Ishikawa (cell line): ENCODE results near the gene ZRANB1.
A peak's percentile ranks its signal among the peaks of the same experiment; 100 is the strongest.

Experiments used
- CEBPB ChIP-seq: IDR thresholded peaks from 2 replicates; pipeline ENCODE4 v1.6.1; 2012
- CREB1 ChIP-seq: IDR thresholded peaks from 2 replicates; pipeline ENCODE4 v1.6.1; 2012; ENCODE audit warnings: low read depth
- EGR1 ChIP-seq: IDR thresholded peaks from 2 replicates; pipeline ENCODE4 v1.6.1; 2012
- EP300 ChIP-seq: IDR thresholded peaks from 2 replicates; pipeline ENCODE4 v1.6.1; 2012; ENCODE audit warnings: borderline replicate concordance
- FOXM1 ChIP-seq: IDR thresholded peaks from 2 replicates; pipeline ENCODE4 v1.6.1; 2012; ENCODE audit warnings: low read depth, borderline replicate concordance
- NFIC ChIP-seq: IDR thresholded peaks from 2 replicates; pipeline ENCODE4 v1.6.1; 2012
- RAD21 ChIP-seq: IDR thresholded peaks from 2 replicates; pipeline ENCODE4 v1.6.1; 2012; ENCODE audit warnings: low read depth
- TAF1 ChIP-seq: IDR thresholded peaks from 2 replicates; pipeline ENCODE4 v1.6.1; 2012; ENCODE audit warnings: low read depth, mild to moderate bottlenecking
- TCF12 ChIP-seq: IDR thresholded peaks from 2 replicates; pipeline ENCODE4 v1.6.1; 2012; ENCODE audit warnings: low read depth
- TEAD4 ChIP-seq: IDR thresholded peaks from 2 replicates; pipeline ENCODE4 v1.6.1; 2012
- YY1 ChIP-seq: IDR thresholded peaks from 2 replicates; pipeline ENCODE4 v1.6.1; 2012; ENCODE audit warnings: low read depth
- ZBTB7A ChIP-seq: IDR thresholded peaks from 2 replicates; pipeline ENCODE4 v1.6.1; 2012; ENCODE audit warnings: low read depth
- TF ChIP-seq, protein P1 (sequence below): IDR thresholded peaks from 2 replicates; pipeline ENCODE4 v1.6.1; 2012
- TF ChIP-seq, protein P2 (sequence below): IDR thresholded peaks from 2 replicates; pipeline ENCODE4 v1.6.1; 2012
- TF ChIP-seq, protein P3 (sequence below): IDR thresholded peaks from 2 replicates; pipeline ENCODE4 v1.6.1; 2012; ENCODE audit warnings: low read depth, mild to moderate bottlenecking

The ZRANB1 gene

DNA sequence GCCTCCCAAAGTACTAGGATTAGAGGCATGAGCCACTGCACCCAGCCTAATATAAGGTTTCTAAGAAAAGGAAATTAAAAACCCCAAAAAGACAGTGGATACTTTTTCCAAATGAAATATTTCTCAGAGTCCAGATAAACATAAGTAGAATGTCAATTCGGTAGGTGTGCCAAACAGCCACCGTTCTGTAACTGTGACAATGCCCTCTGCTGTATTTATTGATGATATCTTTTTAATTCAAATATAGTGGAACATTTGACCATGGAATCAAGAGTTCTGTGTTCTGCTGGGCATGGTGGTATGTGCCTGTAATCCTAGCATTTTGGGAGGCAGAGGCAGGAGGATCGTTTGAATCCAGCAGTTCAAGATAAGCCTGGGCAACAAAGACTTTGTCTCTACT, 28.8 kb upstream of the ZRANB1 start:
- TF ChIP-seq, protein P1, sequence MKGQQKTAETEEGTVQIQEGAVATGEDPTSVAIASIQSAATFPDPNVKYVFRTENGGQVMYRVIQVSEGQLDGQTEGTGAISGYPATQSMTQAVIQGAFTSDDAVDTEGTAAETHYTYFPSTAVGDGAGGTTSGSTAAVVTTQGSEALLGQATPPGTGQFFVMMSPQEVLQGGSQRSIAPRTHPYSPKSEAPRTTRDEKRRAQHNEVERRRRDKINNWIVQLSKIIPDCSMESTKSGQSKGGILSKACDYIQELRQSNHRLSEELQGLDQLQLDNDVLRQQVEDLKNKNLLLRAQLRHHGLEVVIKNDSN: no peak
- TF ChIP-seq ZBTB7A: no peak
- no peak for TF ChIP-seq CEBPB
- TF ChIP-seq TCF12: no peak
- TF ChIP-seq RAD21: no peak
- no peak for TF ChIP-seq NFIC
- no peak for TF ChIP-seq CREB1
- TF ChIP-seq, protein P2, sequence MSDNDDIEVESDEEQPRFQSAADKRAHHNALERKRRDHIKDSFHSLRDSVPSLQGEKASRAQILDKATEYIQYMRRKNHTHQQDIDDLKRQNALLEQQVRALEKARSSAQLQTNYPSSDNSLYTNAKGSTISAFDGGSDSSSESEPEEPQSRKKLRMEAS: no peak
- no peak for TF ChIP-seq TEAD4
- no peak for TF ChIP-seq EP300
- TF ChIP-seq TAF1: no peak
- no peak for TF ChIP-seq EGR1
- TF ChIP-seq, protein P3, sequence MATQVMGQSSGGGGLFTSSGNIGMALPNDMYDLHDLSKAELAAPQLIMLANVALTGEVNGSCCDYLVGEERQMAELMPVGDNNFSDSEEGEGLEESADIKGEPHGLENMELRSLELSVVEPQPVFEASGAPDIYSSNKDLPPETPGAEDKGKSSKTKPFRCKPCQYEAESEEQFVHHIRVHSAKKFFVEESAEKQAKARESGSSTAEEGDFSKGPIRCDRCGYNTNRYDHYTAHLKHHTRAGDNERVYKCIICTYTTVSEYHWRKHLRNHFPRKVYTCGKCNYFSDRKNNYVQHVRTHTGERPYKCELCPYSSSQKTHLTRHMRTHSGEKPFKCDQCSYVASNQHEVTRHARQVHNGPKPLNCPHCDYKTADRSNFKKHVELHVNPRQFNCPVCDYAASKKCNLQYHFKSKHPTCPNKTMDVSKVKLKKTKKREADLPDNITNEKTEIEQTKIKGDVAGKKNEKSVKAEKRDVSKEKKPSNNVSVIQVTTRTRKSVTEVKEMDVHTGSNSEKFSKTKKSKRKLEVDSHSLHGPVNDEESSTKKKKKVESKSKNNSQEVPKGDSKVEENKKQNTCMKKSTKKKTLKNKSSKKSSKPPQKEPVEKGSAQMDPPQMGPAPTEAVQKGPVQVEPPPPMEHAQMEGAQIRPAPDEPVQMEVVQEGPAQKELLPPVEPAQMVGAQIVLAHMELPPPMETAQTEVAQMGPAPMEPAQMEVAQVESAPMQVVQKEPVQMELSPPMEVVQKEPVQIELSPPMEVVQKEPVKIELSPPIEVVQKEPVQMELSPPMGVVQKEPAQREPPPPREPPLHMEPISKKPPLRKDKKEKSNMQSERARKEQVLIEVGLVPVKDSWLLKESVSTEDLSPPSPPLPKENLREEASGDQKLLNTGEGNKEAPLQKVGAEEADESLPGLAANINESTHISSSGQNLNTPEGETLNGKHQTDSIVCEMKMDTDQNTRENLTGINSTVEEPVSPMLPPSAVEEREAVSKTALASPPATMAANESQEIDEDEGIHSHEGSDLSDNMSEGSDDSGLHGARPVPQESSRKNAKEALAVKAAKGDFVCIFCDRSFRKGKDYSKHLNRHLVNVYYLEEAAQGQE: no peak
- no peak for TF ChIP-seq FOXM1
- no peak for TF ChIP-seq YY1

DNA sequence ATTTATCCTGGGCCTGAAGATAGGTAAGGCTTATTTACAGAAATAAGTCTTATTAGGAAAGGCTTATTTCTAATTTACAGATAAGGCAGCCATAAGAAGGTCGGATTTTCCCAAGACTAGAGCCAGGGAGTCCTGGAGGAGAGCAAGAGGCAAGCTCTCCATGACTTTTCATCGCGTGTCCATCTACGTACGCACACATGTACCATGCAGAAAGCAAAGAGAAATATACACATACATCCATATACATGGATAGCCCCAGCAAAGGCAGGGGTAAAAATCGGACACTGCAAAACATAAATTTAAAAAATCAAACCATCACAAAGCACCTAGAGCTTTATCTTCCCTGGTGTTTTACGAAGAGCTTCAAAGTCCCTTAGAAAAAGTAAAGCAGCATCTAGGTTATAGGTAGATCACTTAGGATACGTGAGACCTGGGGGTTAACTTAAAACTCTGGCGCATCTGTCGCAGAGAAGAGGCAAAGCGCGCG, 25.8 kb upstream of the ZRANB1 start:
- TF ChIP-seq TEAD4: no peak
- TF ChIP-seq, protein P1: no peak
- no peak for TF ChIP-seq ZBTB7A
- TF ChIP-seq EGR1: no peak
- TF ChIP-seq, protein P2: no peak
- TF ChIP-seq EP300: no peak
- TF ChIP-seq CREB1: no peak
- no peak for TF ChIP-seq TAF1
- TF ChIP-seq CEBPB: no peak
- TF ChIP-seq, protein P3: no peak
- TF ChIP-seq RAD21: no peak
- TF ChIP-seq YY1: no peak
- no peak for TF ChIP-seq TCF12
- no peak for TF ChIP-seq NFIC
- TF ChIP-seq FOXM1: no peak

DNA sequence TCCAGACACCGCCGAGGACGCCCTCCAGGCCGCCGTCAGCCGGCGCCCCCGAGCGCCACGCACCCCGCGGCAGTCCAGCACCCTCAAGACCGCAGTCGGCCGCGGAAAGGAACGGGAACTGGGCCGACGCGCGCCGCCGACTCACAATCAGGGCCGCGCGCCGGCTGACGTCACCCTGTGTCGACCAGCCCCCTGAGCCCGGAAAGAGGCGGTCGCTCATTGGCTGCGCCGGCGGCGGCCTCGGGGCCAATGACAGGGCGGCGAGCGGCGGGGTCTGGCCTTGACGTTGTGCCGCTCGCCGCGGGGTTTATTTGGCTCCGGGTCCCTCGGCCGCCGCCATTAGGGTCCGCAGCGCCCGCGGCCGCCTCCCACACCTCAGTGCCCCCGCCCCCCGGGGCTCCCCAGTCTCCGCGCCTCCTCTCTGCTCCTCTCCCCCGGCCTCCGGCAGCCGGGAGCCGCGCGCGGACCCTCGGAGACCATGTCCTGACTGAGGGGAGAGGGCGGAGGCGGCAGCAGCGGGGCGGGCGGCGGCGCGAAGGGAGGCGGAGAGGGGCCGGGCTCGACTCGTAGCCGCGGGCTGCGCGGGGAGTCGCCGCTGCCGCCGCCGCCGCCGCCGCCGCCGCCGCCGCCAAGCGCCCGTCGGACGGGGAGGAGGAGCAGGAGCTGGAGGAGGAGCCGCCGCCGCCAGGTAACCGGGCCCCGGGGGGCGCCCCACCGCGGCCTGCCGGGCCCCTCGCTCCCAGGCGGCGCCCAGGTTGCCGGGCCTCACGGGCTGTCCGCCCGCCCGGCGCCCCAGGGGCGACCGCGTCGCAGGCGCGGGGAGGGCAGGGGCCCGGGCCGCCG, 25.1 kb upstream of the ZRANB1 start:
- TF ChIP-seq TCF12: peak; percentile 66; the same call in 1 of the 2 replicates
- TF ChIP-seq CEBPB: no peak
- TF ChIP-seq RAD21: no peak; the same call in 1 of the 2 replicates
- TF ChIP-seq FOXM1: no peak
- TF ChIP-seq EP300: peak; percentile 30; the same call in 1 of the 2 replicates
- peak; percentile 95 for TF ChIP-seq ZBTB7A
- TF ChIP-seq, protein P1: peak; percentile 21; the same call in 1 of the 2 replicates
- TF ChIP-seq TEAD4: peak; percentile 31
- TF ChIP-seq YY1: peak; percentile 90
- TF ChIP-seq, protein P3: peak; percentile 52
- TF ChIP-seq TAF1: peak; percentile 94
- peak; percentile 9; the same call in 1 of the 2 replicates for TF ChIP-seq EGR1
- TF ChIP-seq NFIC: peak; percentile 59
- peak; percentile 89 for TF ChIP-seq CREB1
- TF ChIP-seq, protein P2: peak; percentile 63
